HG03159 (cell line): ENCODE data around the gene C1orf198.
"Not testable (repeated sequence)": the region's sequence is repeated elsewhere in the genome, so short reads cannot be mapped to it uniquely, and the experiment has no call there.

ENCODE experiments used
- ATAC-seq: cut with Tn5 transposase; IDR thresholded peaks from one replicate; pipeline ENCODE4 v1.9.1; 2021; ENCODE audit warnings: mild to moderate bottlenecking, moderate library complexity; ENCODE audit not compliant: unreplicated experiment

Gene C1orf198

GRCh38 chr1:230861489-230861888, 6.8 kb downstream of the C1orf198 start:
- ATAC-seq: no peak

- no peak for ATAC-seq
Observed at GRCh38 chr1:230860617-230861384, 7.5 kb downstream of the C1orf198 start.

GRCh38 chr1:230858918-230859729, 9.2 kb downstream of the C1orf198 start:
- no peak for ATAC-seq

GRCh38 chr1:230858236-230858820, 10.0 kb downstream of the C1orf198 start:
- no peak for ATAC-seq

GRCh38 chr1:230857822-230858221, 10.5 kb downstream of the C1orf198 start:
- ATAC-seq: no peak

GRCh38 chr1:230857077-230857476, 11.2 kb downstream of the C1orf198 start:
- ATAC-seq: no peak

- ATAC-seq: no peak
Observed at GRCh38 chr1:230855886-230856285, 12.4 kb downstream of the C1orf198 start.

GRCh38 chr1:230854423-230854822, 13.9 kb downstream of the C1orf198 start:
- no peak for ATAC-seq

- no peak for ATAC-seq
Observed at GRCh38 chr1:230853731-230854130, 14.6 kb downstream of the C1orf198 start.

- ATAC-seq: no peak
Observed at GRCh38 chr1:230852959-230853358, 15.4 kb downstream of the C1orf198 start.

- ATAC-seq: no peak
Observed at GRCh38 chr1:230851291-230851691, 17.0 kb downstream of the C1orf198 start.

GRCh38 chr1:230850547-230850946, 17.8 kb downstream of the C1orf198 start:
- ATAC-seq: no peak

- ATAC-seq: no peak
Observed at GRCh38 chr1:230849451-230850224, 18.7 kb downstream of the C1orf198 start.

- no peak for ATAC-seq
Observed at GRCh38 chr1:230848235-230848634, 20.1 kb downstream of the C1orf198 start.

- not testable (repeated sequence) for ATAC-seq
Observed at GRCh38 chr1:230845184-230845583, 23.1 kb downstream of the C1orf198 start.

GRCh38 chr1:230844561-230844960, 23.8 kb downstream of the C1orf198 start:
- no peak for ATAC-seq

- no peak for ATAC-seq
Observed at GRCh38 chr1:230843503-230844309, 24.6 kb downstream of the C1orf198 start.

GRCh38 chr1:230842801-230843200, 25.5 kb downstream of the C1orf198 start:
- ATAC-seq: no peak

- no peak for ATAC-seq
Observed at GRCh38 chr1:230839173-230839572, 29.1 kb downstream of the C1orf198 start.

GRCh38 chr1:230836793-230837192, 31.5 kb downstream of the C1orf198 start:
- no peak for ATAC-seq
